Osteoblast (primary cell): ENCODE measurements around the gene RPL3. TPM values are rescaled to one million over a fixed set of nuclear protein-coding genes. Genes with fewer than 3 reads are reported as not detected.
A peak's percentile ranks its signal among the peaks of the same experiment; 100 is the strongest.

Source experiments
- DNase-seq: peaks from one replicate; pipeline ENCODE4 v3.0.0; 2011; ENCODE audit warnings: low spot score, mixed read lengths; ENCODE audit not compliant: insufficient read length; ENCODE audit errors: missing footprints
- H2AFZ ChIP-seq: 2 replicates; pipeline ENCODE4 v1.6.0; 2011; ENCODE audit warnings: mild to moderate bottlenecking, low read length
- H3K27ac ChIP-seq: 2 replicates; pipeline ENCODE4 v1.5.1; 2011; ENCODE audit warnings: mild to moderate bottlenecking, low read depth, low read length, moderate library complexity
- H3K27me3 ChIP-seq: 2 replicates; pipeline ENCODE4 v1.6.0; 2012; ENCODE audit warnings: mild to moderate bottlenecking, control low read depth, inconsistent platforms, low read length, moderate library complexity; ENCODE audit not compliant: insufficient read depth
- H3K36me3 ChIP-seq: 2 replicates; pipeline ENCODE4 v1.5.1; 2011; ENCODE audit warnings: mild to moderate bottlenecking, low read length, control low read depth, moderate library complexity; ENCODE audit not compliant: insufficient read depth
- H3K4me1 ChIP-seq: 2 replicates; pipeline ENCODE4 v1.5.1; 2011; ENCODE audit warnings: mild to moderate bottlenecking, low read length, control low read depth, moderate library complexity; ENCODE audit not compliant: insufficient read depth
- H3K4me2 ChIP-seq: 2 replicates; pipeline ENCODE4 v1.6.0; 2011; ENCODE audit warnings: mild to moderate bottlenecking, low read length; ENCODE audit not compliant: insufficient read depth
- H3K4me3 ChIP-seq: fragments of 200-600 bp; sonication (generic); 3 replicates; pipeline ENCODE4 v1.5.1; 2012; ENCODE audit warnings: mild to moderate bottlenecking, low read length, inconsistent platforms; ENCODE audit not compliant: insufficient read depth
- H3K79me2 ChIP-seq: 2 replicates; pipeline ENCODE4 v1.6.0; 2012; ENCODE audit warnings: mild to moderate bottlenecking, low read length, control low read depth, inconsistent platforms; ENCODE audit not compliant: insufficient read depth
- H3K9me3 ChIP-seq: 2 replicates; pipeline ENCODE4 v1.5.1; 2011; ENCODE audit warnings: low read depth, low read length, control low read depth
- H4K20me1 ChIP-seq: 2 replicates; pipeline ENCODE4 v1.6.0; 2012; ENCODE audit warnings: mild to moderate bottlenecking, low read length, control low read depth; ENCODE audit not compliant: insufficient read depth
- CTCF ChIP-seq: IDR thresholded peaks from 2 replicates; pipeline ENCODE4 v1.5.1; 2011; ENCODE audit warnings: mild to moderate bottlenecking, low read depth, low read length, moderate library complexity; ENCODE audit errors: extremely low read depth
- total RNA-seq: library from RNA; depleted of rRNA; stranded (reverse); fragments of >200 nt; gene quantifications from 2 replicates; pipeline ENCODE4 v1.2.3, GENCODE V29; 2012

RPL3 gene
- total RNA-seq, 1 donor: 2,119 TPM

- Histone ChIP-seq H3K4me1 (peaks cover 9% of the 10 kb centered on the region), H3K27me3 (no peaks in the 10 kb centered on the region), H3K36me3 (no peaks in the 10 kb centered on the region), H3K4me2 (no peak overlapping the region), H4K20me1 (no peaks in the 10 kb centered on the region), H3K9me3 (no peaks in the 10 kb centered on the region), H3K27ac (no peak overlapping the region), H3K79me2 (no peaks in the 10 kb centered on the region), H2AFZ (no peak overlapping the region), H3K4me3 (no peak overlapping the region)
- peak; percentile 80 for DNase-seq
- TF ChIP-seq CTCF: no peak
Observed at GRCh38 chr22:39289975-39290720, 29.3 kb downstream of the RPL3 start.

- Histone ChIP-seq H3K27ac (no peak overlapping the region), H3K4me1 (peaks cover 9% of the 10 kb centered on the region), H4K20me1 (no peaks in the 10 kb centered on the region), H2AFZ (no peak overlapping the region), H3K9me3 (peaks cover 5% of the 10 kb centered on the region), H3K79me2 (no peaks in the 10 kb centered on the region), H3K36me3 (no peaks in the 10 kb centered on the region), H3K27me3 (no peaks in the 10 kb centered on the region), H3K4me3 (no peak overlapping the region), H3K4me2 (no peak overlapping the region)
- peak; percentile 42 for DNase-seq
- no peak for TF ChIP-seq CTCF
Observed at GRCh38 chr22:39289533-39289932, 29.9 kb downstream of the RPL3 start.

GRCh38 chr22:39288135-39288898 is 31.1 kb downstream of the RPL3 start:
- Histone ChIP-seq H3K27ac (no peak overlapping the region), H3K4me3 (no peak overlapping the region), H3K4me1 (peaks cover 9% of the 10 kb centered on the region), H3K36me3 (no peaks in the 10 kb centered on the region), H2AFZ (no peak overlapping the region), H3K4me2 (no peak overlapping the region), H3K9me3 (peaks cover 6% of the 10 kb centered on the region), H3K79me2 (no peaks in the 10 kb centered on the region), H3K27me3 (no peaks in the 10 kb centered on the region), H4K20me1 (no peaks in the 10 kb centered on the region)
- no peak for TF ChIP-seq CTCF
- DNase-seq: peak; percentile 52

GRCh38 chr22:39287076-39287725 is 32.2 kb downstream of the RPL3 start:
- Histone ChIP-seq H4K20me1 (no peaks in the 10 kb centered on the region), H3K36me3 (no peaks in the 10 kb centered on the region), H3K4me3 (no peak overlapping the region), H3K79me2 (no peaks in the 10 kb centered on the region), H3K27me3 (no peaks in the 10 kb centered on the region), H3K27ac (no peak overlapping the region), H2AFZ (no peak overlapping the region), H3K9me3 (peaks cover 6% of the 10 kb centered on the region), H3K4me2 (no peak overlapping the region), H3K4me1 (peaks cover 2% of the 10 kb centered on the region)
- TF ChIP-seq CTCF: no peak
- DNase-seq: peak; percentile 85
